AG04450 (cell line): ENCODE measurements around the gene MED7. TPM values are rescaled to one million over a fixed set of nuclear protein-coding genes. Genes with fewer than 3 reads are reported as not detected.

Source experiments
- CTCF ChIA-PET: fragments of 300-600, 350-600 bp; formaldehyde crosslinking; extraction: SDS; loops from one replicate; lab custom pipeline; 2022; ENCODE audit warnings: antibody characterized with exemption, inconsistent platforms; lab: Charles Lee
- POLR2A ChIA-PET: fragments of 350-600 bp; formaldehyde crosslinking; extraction: SDS; loops from one replicate; lab custom pipeline; 2021; ENCODE audit warnings: antibody characterized with exemption, inconsistent platforms; lab: Yijun Ruan, JAX
- DNase-seq: peaks from one replicate; pipeline ENCODE4 v3.0.0-alpha.2; 2011; ENCODE audit warnings: low read depth, low spot score
- H3K27ac ChIP-seq: one replicate; pipeline ENCODE4 v1.5.1; 2012; ENCODE audit warnings: low read depth, low read length, control low read depth
- H3K27me3 ChIP-seq: one replicate; pipeline ENCODE4 v1.6.0; 2012; ENCODE audit warnings: low read length; ENCODE audit not compliant: control insufficient read depth, insufficient read depth
- H3K4me3 ChIP-seq: 2 replicates; pipeline ENCODE4 v1.5.1; 2011; ENCODE audit warnings: mild to moderate bottlenecking, low read depth, low read length, control low read depth
- H3K9me3 ChIP-seq: 2 replicates; pipeline ENCODE4 v1.5.1; 2012; ENCODE audit warnings: low read length; ENCODE audit not compliant: control insufficient read depth, insufficient read depth
- CTCF ChIP-seq: IDR thresholded peaks from 2 replicates; pipeline ENCODE4 v1.5.1; 2011; ENCODE audit warnings: low read depth, low read length, control low read depth, inconsistent platforms
- polyA plus RNA-seq: library from polyadenylated mRNA; depleted of rRNA; stranded (reverse); fragments of >200 nt; gene quantifications from 2 replicates; pipeline ENCODE4 v1.2.3, GENCODE V29; 2011

The MED7 gene
- polyA plus RNA-seq, 1 experiment = 16.4 TPM

- Histone ChIP-seq H3K27me3 (no peaks in the 10 kb centered on the region), H3K9me3 (no peaks in the 10 kb centered on the region), H3K4me3 (no peak overlapping the region), H3K27ac (no peak overlapping the region)
- no peak for DNase-seq
- ChIA-PET CTCF (no interaction called here), POLR2A (interaction anchor here (1.0 kb wide), 1 partner anchor 23 kb away, joined by 3 read pairs; the partner anchor contains the start of gene MED7)
- no peak for TF ChIP-seq CTCF
These were observed 22.6 kb downstream of the MED7 start for GRCh38 chr5:157120102-157120501.

- H3K27ac ChIP-seq = no peak overlapping the region
- H3K4me3 ChIP-seq = no peak overlapping the region
- H3K9me3 ChIP-seq = no peaks in the 10 kb centered on the region
- no peaks in the 10 kb centered on the region for H3K27me3 ChIP-seq
- TF ChIP-seq CTCF = no peak
- DNase-seq = no peak
- ChIA-PET POLR2A (no interaction called here), CTCF (interaction anchor here (0.8 kb wide), 1 partner anchor 16 kb away, joined by 3 read pairs; no protein-coding TSS in a partner anchor)
These were observed 26.1 kb downstream of the MED7 start for GRCh38 chr5:157116483-157116954.

GRCh38 chr5:157115502-157115901 lies 27.2 kb downstream of the MED7 start:
- ChIA-PET POLR2A (no interaction called here), CTCF (no interaction called here)
- TF ChIP-seq CTCF = no peak

GRCh38 chr5:157115012-157115411 lies 27.7 kb downstream of the MED7 start:
- no peak for TF ChIP-seq CTCF
- Histone ChIP-seq H3K4me3 (no peak overlapping the region), H3K27ac (no peak overlapping the region), H3K9me3 (no peaks in the 10 kb centered on the region), H3K27me3 (no peaks in the 10 kb centered on the region)
- POLR2A ChIA-PET = no interaction called here
- CTCF ChIA-PET = no interaction called here
- no peak for DNase-seq

More at GRCh38 chr5:157115502-157115901, 27.2 kb downstream of the MED7 start:
- no peak overlapping the region for H3K27ac ChIP-seq
- no peak for DNase-seq
- no peaks in the 10 kb centered on the region for H3K27me3 ChIP-seq
- no peak overlapping the region for H3K4me3 ChIP-seq
- no peaks in the 10 kb centered on the region for H3K9me3 ChIP-seq

GRCh38 chr5:157113002-157113401 lies 29.7 kb downstream of the MED7 start:
- no peak for TF ChIP-seq CTCF
- POLR2A ChIA-PET = no interaction called here
- CTCF ChIA-PET = interaction anchor here (0.8 kb wide), 1 partner anchor 10 kb away, joined by 5 read pairs; no protein-coding TSS in a partner anchor
- no peaks in the 10 kb centered on the region for H3K9me3 ChIP-seq
- H3K4me3 ChIP-seq = no peak overlapping the region
- H3K27ac ChIP-seq = no peak overlapping the region
- H3K27me3 ChIP-seq = no peaks in the 10 kb centered on the region
- DNase-seq = no peak
